Measurements from ENCODE around the gene PDE6D. TPM values are rescaled to one million over a fixed set of nuclear protein-coding genes. Genes with fewer than 3 reads are reported as not detected.

The PDE6D gene
- total RNA-seq, 1 experiment from 2014 or later: 31.4 TPM

DNA sequence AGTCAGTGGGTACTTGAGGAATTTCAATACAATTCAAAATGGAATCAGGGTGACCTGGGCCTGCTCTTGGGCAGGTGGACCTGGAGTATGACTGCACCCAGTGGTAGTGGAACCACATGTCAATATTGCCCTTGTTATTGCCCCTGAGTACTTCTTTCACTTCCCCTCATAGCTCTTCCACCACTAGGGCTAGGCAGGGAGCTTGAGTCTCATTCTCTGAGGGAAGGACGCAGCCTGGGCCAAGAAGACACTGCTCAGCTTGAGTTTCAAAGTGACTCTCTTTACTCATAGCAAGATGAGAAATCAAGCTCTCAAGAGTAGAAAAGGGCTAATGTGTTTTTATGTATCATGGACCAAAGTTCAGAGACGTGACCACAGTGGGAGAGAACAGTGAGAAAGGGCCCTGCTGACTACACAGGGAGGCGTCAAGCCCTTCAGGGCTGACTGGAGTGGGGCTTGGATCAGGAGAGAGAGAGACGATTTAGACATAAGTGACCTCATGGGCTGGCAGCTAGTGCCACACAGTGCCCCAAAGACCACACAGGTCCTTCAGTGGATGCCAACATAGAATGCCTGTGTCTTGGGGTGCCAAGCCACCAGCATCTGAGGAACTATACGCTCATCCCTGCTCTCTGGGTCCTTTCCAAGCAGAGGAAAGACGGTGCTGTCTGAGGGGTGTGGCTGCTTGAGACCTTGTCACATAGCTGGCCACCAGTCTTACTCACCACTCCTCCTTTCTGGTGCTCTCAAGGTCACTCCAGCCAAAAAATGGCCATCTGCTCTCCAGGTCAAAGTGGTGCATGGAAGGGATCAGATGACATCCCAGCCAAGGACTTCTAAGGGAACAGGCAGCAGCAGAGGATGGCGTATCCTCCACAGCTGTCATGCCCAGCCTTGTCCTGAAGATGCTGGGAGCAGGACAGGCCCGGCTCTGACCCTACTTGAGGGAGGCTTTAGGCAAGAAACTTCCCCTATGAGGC, 59.8 kb downstream of the PDE6D start:
- BruUV-seq (replicated peaks): no TSS peak
- ATAC-seq: no peak
- no peaks in the 10 kb centered on the region for H3K9me3 ChIP-seq (ENCODE audit: control insufficient read depth, insufficient read depth, low read depth, low read length)
- TF ChIP-seq TCF7L2 (IDR thresholded peaks at IDR 0.05; ENCODE audit: low read depth, low read length): no peak
- TF ChIP-seq SIN3A (IDR thresholded peaks at IDR 0.05; ENCODE audit: borderline replicate concordance, insufficient read depth, low read depth, low read length): no peak
- TF ChIP-seq, protein P1, sequence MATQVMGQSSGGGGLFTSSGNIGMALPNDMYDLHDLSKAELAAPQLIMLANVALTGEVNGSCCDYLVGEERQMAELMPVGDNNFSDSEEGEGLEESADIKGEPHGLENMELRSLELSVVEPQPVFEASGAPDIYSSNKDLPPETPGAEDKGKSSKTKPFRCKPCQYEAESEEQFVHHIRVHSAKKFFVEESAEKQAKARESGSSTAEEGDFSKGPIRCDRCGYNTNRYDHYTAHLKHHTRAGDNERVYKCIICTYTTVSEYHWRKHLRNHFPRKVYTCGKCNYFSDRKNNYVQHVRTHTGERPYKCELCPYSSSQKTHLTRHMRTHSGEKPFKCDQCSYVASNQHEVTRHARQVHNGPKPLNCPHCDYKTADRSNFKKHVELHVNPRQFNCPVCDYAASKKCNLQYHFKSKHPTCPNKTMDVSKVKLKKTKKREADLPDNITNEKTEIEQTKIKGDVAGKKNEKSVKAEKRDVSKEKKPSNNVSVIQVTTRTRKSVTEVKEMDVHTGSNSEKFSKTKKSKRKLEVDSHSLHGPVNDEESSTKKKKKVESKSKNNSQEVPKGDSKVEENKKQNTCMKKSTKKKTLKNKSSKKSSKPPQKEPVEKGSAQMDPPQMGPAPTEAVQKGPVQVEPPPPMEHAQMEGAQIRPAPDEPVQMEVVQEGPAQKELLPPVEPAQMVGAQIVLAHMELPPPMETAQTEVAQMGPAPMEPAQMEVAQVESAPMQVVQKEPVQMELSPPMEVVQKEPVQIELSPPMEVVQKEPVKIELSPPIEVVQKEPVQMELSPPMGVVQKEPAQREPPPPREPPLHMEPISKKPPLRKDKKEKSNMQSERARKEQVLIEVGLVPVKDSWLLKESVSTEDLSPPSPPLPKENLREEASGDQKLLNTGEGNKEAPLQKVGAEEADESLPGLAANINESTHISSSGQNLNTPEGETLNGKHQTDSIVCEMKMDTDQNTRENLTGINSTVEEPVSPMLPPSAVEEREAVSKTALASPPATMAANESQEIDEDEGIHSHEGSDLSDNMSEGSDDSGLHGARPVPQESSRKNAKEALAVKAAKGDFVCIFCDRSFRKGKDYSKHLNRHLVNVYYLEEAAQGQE (IDR thresholded peaks at IDR 0.05; ENCODE audit: insufficient read depth in 1 of 2, low read depth in 2 of 2, low read length in 1 of 2): no peak
- TF ChIP-seq POLR2AphosphoS5 (IDR thresholded peaks at IDR 0.05; ENCODE audit: low read depth, low read length): no peak
- TF ChIP-seq, protein P2, sequence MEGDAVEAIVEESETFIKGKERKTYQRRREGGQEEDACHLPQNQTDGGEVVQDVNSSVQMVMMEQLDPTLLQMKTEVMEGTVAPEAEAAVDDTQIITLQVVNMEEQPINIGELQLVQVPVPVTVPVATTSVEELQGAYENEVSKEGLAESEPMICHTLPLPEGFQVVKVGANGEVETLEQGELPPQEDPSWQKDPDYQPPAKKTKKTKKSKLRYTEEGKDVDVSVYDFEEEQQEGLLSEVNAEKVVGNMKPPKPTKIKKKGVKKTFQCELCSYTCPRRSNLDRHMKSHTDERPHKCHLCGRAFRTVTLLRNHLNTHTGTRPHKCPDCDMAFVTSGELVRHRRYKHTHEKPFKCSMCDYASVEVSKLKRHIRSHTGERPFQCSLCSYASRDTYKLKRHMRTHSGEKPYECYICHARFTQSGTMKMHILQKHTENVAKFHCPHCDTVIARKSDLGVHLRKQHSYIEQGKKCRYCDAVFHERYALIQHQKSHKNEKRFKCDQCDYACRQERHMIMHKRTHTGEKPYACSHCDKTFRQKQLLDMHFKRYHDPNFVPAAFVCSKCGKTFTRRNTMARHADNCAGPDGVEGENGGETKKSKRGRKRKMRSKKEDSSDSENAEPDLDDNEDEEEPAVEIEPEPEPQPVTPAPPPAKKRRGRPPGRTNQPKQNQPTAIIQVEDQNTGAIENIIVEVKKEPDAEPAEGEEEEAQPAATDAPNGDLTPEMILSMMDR (IDR thresholded peaks at IDR 0.05): no peak
- H3K4me1 ChIP-seq (ENCODE audit: control insufficient read depth, insufficient read depth, low read length): 0 out of 2 replicates have a peak, but pooled peaks cover 4% of the 10 kb centered on the region
- in situ Hi-C loops (cut with HindIII; ENCODE audit: low pct_unique_long_range_greater_than_20kb, low sequenced_read_pairs): no loop called here
- H3K4me3 ChIP-seq (ENCODE audit: low read depth in 2 of 2, low read length in 2 of 2): no peak overlapping the region
- intact Hi-C loops (cut with micrococcal nuclease; ENCODE audit: unreplicated experiment): no loop called here
- CTCF ChIA-PET: interaction anchor here (0.5 to 0.6 kb wide), 2 partner anchors 71 to 76 kb away, joined by 6 to 7 read pairs; no protein-coding TSS in a partner anchor
- H3K36me3 ChIP-seq (ENCODE audit: control insufficient read depth, insufficient read depth, low read length): no peaks in the 10 kb centered on the region
- DNase-seq (ENCODE audit: low read depth, low spot score): no peak
- H3K27me3 ChIP-seq (ENCODE audit: control insufficient read depth, insufficient read depth, low read length): no peaks in the 10 kb centered on the region
- no peak overlapping the region for H3K27ac ChIP-seq (ENCODE audit: low read length)
- POLR2A ChIA-PET: no interaction called here

DNA sequence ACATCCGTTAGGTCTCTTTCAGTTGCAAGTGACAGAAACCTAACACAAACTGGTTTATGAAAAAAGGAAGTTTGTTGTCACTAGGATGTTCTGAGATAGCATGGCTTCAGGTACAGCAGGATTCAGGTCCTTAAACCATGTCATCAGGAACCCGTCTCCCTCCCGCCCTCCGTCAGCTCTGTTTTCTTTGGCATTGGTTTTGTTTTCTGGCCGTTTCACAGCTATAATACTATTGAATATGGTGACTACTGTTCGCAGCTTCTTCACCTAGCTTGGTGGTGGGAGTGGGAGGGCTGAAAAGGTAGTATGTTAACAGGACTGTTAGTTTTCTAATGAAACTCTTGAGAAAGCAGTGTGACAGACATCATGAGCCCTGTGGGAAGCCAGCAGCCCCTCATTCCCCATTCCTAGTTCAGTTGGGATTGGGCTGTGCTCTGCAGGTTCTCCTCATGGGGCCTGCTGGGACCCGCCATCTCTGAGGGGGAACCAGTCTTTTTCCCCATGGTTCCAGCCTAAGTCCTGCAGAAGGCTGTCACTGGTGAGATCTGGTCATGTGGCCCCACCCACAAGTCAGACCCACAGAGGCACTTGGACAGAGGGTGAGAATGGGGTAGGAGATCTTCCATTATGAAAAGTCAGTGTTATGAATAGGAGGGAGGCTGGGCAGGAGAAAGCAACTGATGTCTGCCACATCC, 60.6 kb downstream of the PDE6D start:
- H3K27ac ChIP-seq (ENCODE audit: low read length): no peak overlapping the region
- H3K4me3 ChIP-seq (ENCODE audit: low read depth in 2 of 2, low read length in 2 of 2): no peak overlapping the region
- BruUV-seq (replicated peaks): no TSS peak
- no peaks in the 10 kb centered on the region for H3K27me3 ChIP-seq (ENCODE audit: control insufficient read depth, insufficient read depth, low read length)
- H3K4me1 ChIP-seq (ENCODE audit: control insufficient read depth, insufficient read depth, low read length): 0 out of 2 replicates have a peak, but pooled peaks cover 8% of the 10 kb centered on the region
- no peaks in the 10 kb centered on the region for H3K36me3 ChIP-seq (ENCODE audit: control insufficient read depth, insufficient read depth, low read length)
- no peaks in the 10 kb centered on the region for H3K9me3 ChIP-seq (ENCODE audit: control insufficient read depth, insufficient read depth, low read depth, low read length)
- no peak for TF ChIP-seq SIN3A (IDR thresholded peaks at IDR 0.05; ENCODE audit: borderline replicate concordance, insufficient read depth, low read depth, low read length)
- TF ChIP-seq, protein P2 (IDR thresholded peaks at IDR 0.05): no peak
- TF ChIP-seq, protein P1 (IDR thresholded peaks at IDR 0.05; ENCODE audit: insufficient read depth in 1 of 2, low read depth in 2 of 2, low read length in 1 of 2): no peak
- TF ChIP-seq TCF7L2 (IDR thresholded peaks at IDR 0.05; ENCODE audit: low read depth, low read length): no peak
- no peak for TF ChIP-seq POLR2AphosphoS5 (IDR thresholded peaks at IDR 0.05; ENCODE audit: low read depth, low read length)
- DNase-seq (ENCODE audit: low read depth, low spot score) (no peak), ATAC-seq (no peak)
- CTCF ChIA-PET: interaction anchor here (0.6 kb wide), 1 partner anchor 70 kb away, joined by 6 read pairs; no protein-coding TSS in a partner anchor
- POLR2A ChIA-PET: interaction anchor here (0.5 kb wide), 1 partner anchor 25 kb away, joined by 9 read pairs; no protein-coding TSS in a partner anchor
- intact Hi-C loops (cut with micrococcal nuclease; ENCODE audit: unreplicated experiment) (no loop called here), in situ Hi-C loops (cut with HindIII; ENCODE audit: low pct_unique_long_range_greater_than_20kb, low sequenced_read_pairs) (no loop called here)
